ENCODE measurements around the gene AOX1. TPM values are rescaled to one million over a fixed set of nuclear protein-coding genes. Genes with fewer than 3 reads are reported as not detected.
A peak's percentile ranks its signal among the peaks of the same experiment; 100 is the strongest.

Gene AOX1
- total RNA-seq, 1 donor from 2014 or later, result 36.7 TPM

- Histone ChIP-seq H3K4me3 (no peak overlapping the region), H3K4me1 (peaks cover 4% of the 10 kb centered on the region), H3K9me3 (no peaks in the 10 kb centered on the region), H3K27me3 (ENCODE audit: low read depth) (no peaks in the 10 kb centered on the region), H3K36me3 (no peaks in the 10 kb centered on the region), H3K27ac (no peak overlapping the region)
- DNase-seq (no peak), ATAC-seq (peak; percentile 65 to 73)
- peak; percentile 55 for TF ChIP-seq CTCF (IDR thresholded peaks at IDR 0.05)
- intact Hi-C loops (cut with DNase I), result loop anchor here (5.0 kb wide), 1 partner anchor 126 kb away; no protein-coding TSS in a partner anchor
Measured at GRCh38 chr2:200703127-200703925, 117.5 kb downstream of the AOX1 start.

- Histone ChIP-seq H3K9me3 (no peaks in the 10 kb centered on the region), H3K4me1 (peaks cover 4% of the 10 kb centered on the region), H3K27ac (no peak overlapping the region), H3K36me3 (no peaks in the 10 kb centered on the region), H3K27me3 (ENCODE audit: low read depth) (no peaks in the 10 kb centered on the region), H3K4me3 (no peak overlapping the region)
- intact Hi-C loops (cut with DNase I), result loop anchor here (5.0 kb wide), 1 partner anchor 127 kb away; no protein-coding TSS in a partner anchor
- no peak for TF ChIP-seq CTCF (IDR thresholded peaks at IDR 0.05)
- no peak for ATAC-seq
- no peak for DNase-seq
Measured at GRCh38 chr2:200703926-200704637, 118.3 kb downstream of the AOX1 start.

- no peak overlapping the region for H3K4me3 ChIP-seq
- H3K4me1 ChIP-seq, result peaks cover 4% of the 10 kb centered on the region
- H3K27ac ChIP-seq, result no peak overlapping the region
- DNase-seq (no peak), ATAC-seq (peak in 1 of 2 donors; percentile 34)
- no peaks in the 10 kb centered on the region for H3K36me3 ChIP-seq
- intact Hi-C loops (cut with DNase I), result no loop called here
- H3K27me3 ChIP-seq (ENCODE audit: low read depth), result no peaks in the 10 kb centered on the region
- H3K9me3 ChIP-seq, result no peaks in the 10 kb centered on the region
- TF ChIP-seq CTCF (IDR thresholded peaks at IDR 0.05), result no peak
Measured at GRCh38 chr2:200705305-200706041, 119.7 kb downstream of the AOX1 start.

GRCh38 chr2:200708943-200709342 is 123.1 kb downstream of the AOX1 start:
- Histone ChIP-seq H3K27ac (no peak overlapping the region), H3K4me1 (peaks cover 6% of the 10 kb centered on the region), H3K4me3 (no peak overlapping the region), H3K36me3 (no peaks in the 10 kb centered on the region), H3K9me3 (no peaks in the 10 kb centered on the region), H3K27me3 (ENCODE audit: low read depth) (no peaks in the 10 kb centered on the region)
- intact Hi-C loops (cut with DNase I), result no loop called here
- no peak for TF ChIP-seq CTCF (IDR thresholded peaks at IDR 0.05)
- DNase-seq (no peak), ATAC-seq (no peak)

- H3K4me1 ChIP-seq, result peaks cover 6% of the 10 kb centered on the region
- TF ChIP-seq CTCF (IDR thresholded peaks at IDR 0.05), result peak; percentile 78
- peak overlapping the region; percentile 47 for H3K4me3 ChIP-seq
- peak overlapping the region; percentile 75 for H3K27ac ChIP-seq
- no peaks in the 10 kb centered on the region for H3K9me3 ChIP-seq
- ATAC-seq (peak; percentile 98), DNase-seq (peak; percentile 88)
- H3K27me3 ChIP-seq (ENCODE audit: low read depth), result no peaks in the 10 kb centered on the region
- no peaks in the 10 kb centered on the region for H3K36me3 ChIP-seq
- intact Hi-C loops (cut with DNase I), result no loop called here
Measured at GRCh38 chr2:200713003-200713703, 127.3 kb downstream of the AOX1 start.
